Endothelial cell of umbilical vein (primary cell): ENCODE results near the gene KRR1. TPM values are rescaled to one million over a fixed set of nuclear protein-coding genes. Genes with fewer than 3 reads are reported as not detected.

Experiments used
- BruUV-seq: library from RNA; stranded (reverse); fragments of 400-500 nt; replicated peaks from 2 replicates; lab custom pipeline; 2021; lab: Mats Ljungman, UMichigan
- CTCF ChIA-PET: fragments of 300-600, 350-600 bp; sonication (Branson Sonifier 250); formaldehyde crosslinking; loops from one replicate; lab custom pipeline; 2021; ENCODE audit warnings: antibody characterized with exemption, inconsistent platforms; lab: Charles Lee
- POLR2A ChIA-PET: fragments of 300-600, 350-600 bp; sonication (Branson Sonifier 250); formaldehyde crosslinking; loops from one replicate; lab custom pipeline; 2021; ENCODE audit warnings: antibody characterized with exemption, inconsistent platforms; lab: Charles Lee
- DNase-seq: peaks from one replicate; pipeline ENCODE4 v3.0.0-alpha.2; 2011; ENCODE audit warnings: low read depth, low spot score
- FAIRE-seq: peaks from 2 replicates; lab custom pipeline; 2011; peaks lifted over from hg19 to GRCh38; lab: Jason Lieb, UNC
- H2AFZ ChIP-seq: 2 replicates; pipeline ENCODE4 v1.6.0; 2012; ENCODE audit warnings: low read depth, low read length, control low read depth, inconsistent platforms
- H3K27ac ChIP-seq: 2 replicates; pipeline ENCODE4 v1.5.1; 2011; ENCODE audit warnings: low read depth, mild to moderate bottlenecking, control low read depth, low read length, moderate library complexity; ENCODE audit not compliant: insufficient read depth
- H3K27me3 ChIP-seq, 2 experiments: 2 replicates each; pipeline versions ENCODE4 v1.6.0 to v1.6.1; 2011; ENCODE audit warnings: low read length in 2 of 2, mixed read lengths in 1 of 2; ENCODE audit not compliant: control insufficient read depth in 2 of 2, insufficient read depth in 2 of 2
- H3K36me3 ChIP-seq, 2 experiments: 2 replicates in 1 of 2; 3 replicates in 1 of 2; pipeline ENCODE4 v1.5.1; 2011; ENCODE audit warnings: low read length in 2 of 2, mild to moderate bottlenecking in 1 of 2, moderate library complexity in 1 of 2; ENCODE audit not compliant: control insufficient read depth in 2 of 2, insufficient read depth in 2 of 2; ENCODE audit errors: extremely low read depth in 1 of 2
- H3K4me1 ChIP-seq: 3 replicates; pipeline ENCODE4 v1.5.1; 2011; ENCODE audit warnings: mild to moderate bottlenecking, low read length; ENCODE audit not compliant: control insufficient read depth, insufficient read depth; ENCODE audit errors: extremely low read depth
- H3K4me2 ChIP-seq: 2 replicates; pipeline ENCODE4 v1.6.1; 2011; ENCODE audit warnings: low read length, control low read depth, mixed read lengths; ENCODE audit not compliant: insufficient read depth
- H3K4me3 ChIP-seq, 3 experiments: fragments of 200-600 bp in 1 of 3; sonication (generic), shearing (Covaris generic) in 1 of 3; replicated peaks in 1 of 3; 2 replicates each; pipeline ENCODE4 v1.5.1; 2011 to 2016; ENCODE audit warnings: control low read depth in 3 of 3, low read length in 3 of 3, mild to moderate bottlenecking in 2 of 3, inconsistent platforms in 1 of 3, low read depth in 1 of 3, moderate library complexity in 1 of 3; ENCODE audit not compliant: insufficient read depth in 1 of 3
- H3K79me2 ChIP-seq: 2 replicates; pipeline ENCODE4 v1.6.0; 2012; ENCODE audit warnings: low read length, inconsistent platforms; ENCODE audit not compliant: control insufficient read depth, insufficient read depth
- H3K9ac ChIP-seq: replicated peaks from 2 replicates; pipeline ENCODE3; 2011; ENCODE audit warnings: low read length, control low read depth; ENCODE audit not compliant: insufficient read depth; ENCODE audit errors: extremely low read depth
- H3K9me1 ChIP-seq: replicated peaks from 3 replicates; pipeline ENCODE4 v1.6.0; 2011; ENCODE audit warnings: mild to moderate bottlenecking, low read length; ENCODE audit not compliant: control insufficient read depth, insufficient read depth; ENCODE audit errors: extremely low read depth
- H3K9me3 ChIP-seq: replicated peaks from 2 replicates; pipeline ENCODE4 v1.5.1; 2012; ENCODE audit warnings: low read length, inconsistent platforms; ENCODE audit not compliant: control insufficient read depth, insufficient read depth
- H4K20me1 ChIP-seq: replicated peaks from 2 replicates; pipeline ENCODE3; 2011; ENCODE audit warnings: mild to moderate bottlenecking, low read length; ENCODE audit not compliant: control insufficient read depth, insufficient read depth; ENCODE audit errors: extremely low read depth
- EZH2 ChIP-seq: IDR thresholded peaks from 2 replicates; pipeline ENCODE4 v1.6.1; 2012; ENCODE audit warnings: borderline replicate concordance, low read depth, mild to moderate bottlenecking, moderate library complexity, low read length, inconsistent platforms; ENCODE audit not compliant: severe bottlenecking
- FOS ChIP-seq: IDR thresholded peaks from 2 replicates; pipeline ENCODE4 v1.6.1; 2011; ENCODE audit warnings: mild to moderate bottlenecking, low read length, moderate library complexity, borderline replicate concordance; ENCODE audit not compliant: insufficient read depth
- GATA2 ChIP-seq: IDR thresholded peaks from 2 replicates; pipeline ENCODE4 v1.7.0; 2011; ENCODE audit warnings: low read depth, mild to moderate bottlenecking, moderate library complexity, mixed read lengths, low read length; ENCODE audit not compliant: insufficient read length, insufficient read depth
- JUN ChIP-seq: IDR thresholded peaks from 2 replicates; pipeline ENCODE4 v1.6.1; 2011; ENCODE audit warnings: borderline replicate concordance, low read depth; ENCODE audit not compliant: insufficient read length, insufficient read depth
- MYC ChIP-seq: IDR thresholded peaks from one replicate; pipeline ENCODE4 v1.6.1; 2011; ENCODE audit warnings: mild to moderate bottlenecking, low read depth, low read length
- POLR2A ChIP-seq: IDR thresholded peaks from 2 replicates; pipeline ENCODE4 v1.6.1; 2012; ENCODE audit warnings: low read depth, mild to moderate bottlenecking, control low read depth, low read length
- POLR2AphosphoS5 ChIP-seq: IDR thresholded peaks from 2 replicates; pipeline ENCODE4 v1.6.1; 2012; ENCODE audit warnings: low read depth, mild to moderate bottlenecking, control low read depth, low read length, moderate library complexity; ENCODE audit not compliant: insufficient read depth
- dilution Hi-C: fragments of 300-500 bp; cut with MboI; formaldehyde crosslinking; loops from one replicate; pipeline ENCODE4 v1.15.0; 2019; ENCODE audit warnings: low sequenced_read_pairs; ENCODE audit not compliant: extremely low pct_ligation_motif_present
- intact Hi-C: fragments of 100-400 bp; cut with micrococcal nuclease; formaldehyde crosslinking; loops from one replicate; pipeline ENCODE4 v1.10.0; 2022
- polyA plus RNA-seq, 4 experiments: library from polyadenylated mRNA; depleted of rRNA in 3 of 4; stranded (reverse) in 3 of 4; unstranded in 1 of 4; fragments of >200 nt; gene quantifications; 2 replicates each; pipeline versions ENCODE4 v1.2.1 to v1.2.3, GENCODE V29; 2011 to 2012; ENCODE audit warnings: missing spikeins in 1 of 4
- total RNA-seq: library from RNA; stranded (reverse); gene quantifications from 2 replicates; pipeline ENCODE4 v1.2.3, GENCODE V29; 2021
- TF ChIP-seq, protein P1 (sequence below): IDR thresholded peaks from 2 replicates; pipeline ENCODE4 v1.6.1; 2011; ENCODE audit not compliant: insufficient read depth, insufficient read length
- TF ChIP-seq, protein P2 (sequence below), 2 donors: IDR thresholded peaks; 1 replicate in 1 of 2; 2 replicates in 1 of 2; pipeline ENCODE4 v1.5.1; 2011; ENCODE audit warnings: low read length in 2 of 2, mild to moderate bottlenecking in 2 of 2, moderate library complexity in 2 of 2, control low read depth in 1 of 2, inconsistent platforms in 1 of 2, low read depth in 1 of 2; ENCODE audit not compliant: insufficient read depth in 1 of 2; ENCODE audit errors: extremely low read depth in 1 of 2

Gene KRR1
- total and polyA plus RNA-seq, 2 donors (not counting 3 experiments of a cell fraction or from before 2014, with no cell fraction given): 5.9 to 49.3 TPM

DNA sequence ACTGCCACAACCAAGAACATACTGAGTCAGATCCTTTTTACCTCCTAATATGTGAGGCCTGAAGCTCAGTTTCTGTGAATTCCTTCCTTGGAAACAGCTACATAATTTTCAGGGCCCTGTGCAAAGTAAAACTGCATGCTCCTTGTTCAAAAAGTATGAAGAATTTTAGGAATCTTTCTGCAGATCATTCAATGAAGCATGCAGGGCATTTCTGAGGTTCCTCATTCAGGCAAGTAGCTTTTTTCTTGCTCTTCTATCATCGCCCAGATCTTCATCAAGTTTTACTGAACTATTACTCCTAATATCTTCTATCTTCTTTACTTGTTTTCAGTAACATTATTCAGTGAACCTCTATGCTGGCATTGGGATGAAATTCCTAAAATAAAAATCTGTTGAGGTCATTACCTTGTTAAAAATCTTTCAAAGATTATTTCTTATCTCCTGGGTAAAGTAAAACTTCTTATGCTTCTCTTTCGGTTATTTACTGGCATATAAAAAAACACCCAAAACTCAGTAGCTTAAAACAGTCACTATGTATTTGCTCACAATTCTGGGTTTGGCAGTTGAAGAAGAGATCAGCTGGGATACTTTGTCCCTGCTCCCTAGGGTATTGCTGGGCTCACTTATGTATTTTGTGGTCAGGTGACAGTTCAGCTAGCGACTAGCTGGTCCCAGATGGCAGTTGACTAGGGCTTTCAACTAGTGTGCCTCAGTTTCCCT lies 42.6 kb upstream of the KRR1 start:
- dilution Hi-C loops (no loop called here), intact Hi-C loops (no loop called here)
- Histone ChIP-seq H3K4me3 (no peak overlapping the region), H3K4me1 (peaks cover 20% of the 10 kb centered on the region), H3K79me2 (no peaks in the 10 kb centered on the region), H3K4me2 (no peak overlapping the region), H4K20me1 (no peaks in the 10 kb centered on the region), H2AFZ (no peak overlapping the region), H3K36me3 (no peaks in the 10 kb centered on the region), H3K9me1 (no peaks in the 10 kb centered on the region), H3K9me3 (no peaks in the 10 kb centered on the region), H3K27ac (no peak overlapping the region), H3K27me3 (no peaks in the 10 kb centered on the region), H3K9ac (no peak overlapping the region)
- BruUV-seq: no TSS peak
- DNase-seq: no peak
- FAIRE-seq: no peak
- TF ChIP-seq GATA2 (no peak), POLR2AphosphoS5 (no peak), MYC (no peak), POLR2A (no peak), EZH2 (no peak), FOS (no peak), JUN (no peak)
- TF ChIP-seq, protein P1, sequence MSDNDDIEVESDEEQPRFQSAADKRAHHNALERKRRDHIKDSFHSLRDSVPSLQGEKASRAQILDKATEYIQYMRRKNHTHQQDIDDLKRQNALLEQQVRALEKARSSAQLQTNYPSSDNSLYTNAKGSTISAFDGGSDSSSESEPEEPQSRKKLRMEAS: no peak
- TF ChIP-seq, protein P2, sequence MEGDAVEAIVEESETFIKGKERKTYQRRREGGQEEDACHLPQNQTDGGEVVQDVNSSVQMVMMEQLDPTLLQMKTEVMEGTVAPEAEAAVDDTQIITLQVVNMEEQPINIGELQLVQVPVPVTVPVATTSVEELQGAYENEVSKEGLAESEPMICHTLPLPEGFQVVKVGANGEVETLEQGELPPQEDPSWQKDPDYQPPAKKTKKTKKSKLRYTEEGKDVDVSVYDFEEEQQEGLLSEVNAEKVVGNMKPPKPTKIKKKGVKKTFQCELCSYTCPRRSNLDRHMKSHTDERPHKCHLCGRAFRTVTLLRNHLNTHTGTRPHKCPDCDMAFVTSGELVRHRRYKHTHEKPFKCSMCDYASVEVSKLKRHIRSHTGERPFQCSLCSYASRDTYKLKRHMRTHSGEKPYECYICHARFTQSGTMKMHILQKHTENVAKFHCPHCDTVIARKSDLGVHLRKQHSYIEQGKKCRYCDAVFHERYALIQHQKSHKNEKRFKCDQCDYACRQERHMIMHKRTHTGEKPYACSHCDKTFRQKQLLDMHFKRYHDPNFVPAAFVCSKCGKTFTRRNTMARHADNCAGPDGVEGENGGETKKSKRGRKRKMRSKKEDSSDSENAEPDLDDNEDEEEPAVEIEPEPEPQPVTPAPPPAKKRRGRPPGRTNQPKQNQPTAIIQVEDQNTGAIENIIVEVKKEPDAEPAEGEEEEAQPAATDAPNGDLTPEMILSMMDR (IDR thresholded peaks at IDR 0.05; ENCODE audit: extremely low read depth in 1 of 2, insufficient read depth in 1 of 2, low read depth in 1 of 2, low read length in 2 of 2): no peak
- POLR2A ChIA-PET: interaction anchor here (1.2 kb wide), 1 partner anchor 116 kb away, joined by 3 read pairs; no protein-coding TSS in a partner anchor
- CTCF ChIA-PET: interaction anchor here (0.8 to 1.9 kb wide), 9 partner anchors 9 to 843 kb away, joined by 3 to 6 read pairs (median 3); partner anchors contain the start of gene PHLDA1
